ENCODE results near the gene RAP2A. TPM values are rescaled to one million over a fixed set of nuclear protein-coding genes. Genes with fewer than 3 reads are reported as not detected.

The RAP2A gene
- total and polyA plus RNA-seq, 11 donors, result 3.9 to 34.8 (median 23.2) TPM

DNA sequence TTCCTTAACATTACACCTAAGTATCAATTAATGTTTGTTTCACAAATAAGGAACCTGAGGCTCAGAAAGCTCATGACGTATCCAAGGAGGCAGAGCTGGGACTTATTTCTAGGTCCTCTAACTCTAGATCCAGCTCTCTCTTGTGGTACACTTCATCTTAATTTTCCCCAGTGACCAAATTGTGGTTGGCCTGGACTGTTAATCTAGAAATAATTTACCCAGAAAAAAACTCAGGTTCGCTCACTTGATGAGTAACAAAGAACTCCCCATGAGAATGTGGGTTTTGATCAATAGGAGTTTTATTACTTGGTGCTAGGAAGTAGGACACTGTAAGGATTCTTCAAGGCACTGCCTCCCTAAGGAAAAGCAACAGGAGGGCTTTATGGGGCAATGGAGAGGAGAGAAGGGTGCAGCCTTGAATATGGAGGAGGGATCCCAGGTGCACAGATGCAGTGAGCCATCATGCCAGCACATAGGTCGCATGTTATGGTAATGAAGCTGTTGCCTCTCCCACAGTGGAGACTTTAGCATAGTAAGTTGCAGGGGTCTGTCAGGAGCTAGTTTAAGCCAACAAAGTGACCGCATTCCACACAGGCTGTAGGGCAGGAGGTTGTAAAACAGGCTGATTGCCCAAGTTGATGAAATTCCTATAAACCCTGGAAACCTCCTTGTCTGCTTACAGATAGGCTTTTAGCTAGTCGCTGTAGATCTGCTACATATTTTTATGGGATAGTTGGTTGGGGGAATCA, 14.7 kb downstream of the RAP2A start:
- intact Hi-C loops (cut with DNase I), result loop anchor here in 1 of 10 donors (10.0 kb wide), 1 partner anchor 116 kb away; no protein-coding TSS in a partner anchor
- Histone ChIP-seq H3K27me3 (no peaks in the 10 kb centered on the region), H3K36me3 (peaks cover 0 to 22% (median 0%) of the 10 kb centered on the region in 9 donors), H3K4me1 (peaks cover 0 to 4% (median 0%) of the 10 kb centered on the region in 12 donors), H3K4me3 (no peak overlapping the region), H3K9me3 (peaks cover 0 to 5% (median 0%) of the 10 kb centered on the region in 12 donors), H3K27ac (no peak overlapping the region)
- ATAC-seq, result no peak
- no peak for TF ChIP-seq POLR2A (IDR thresholded peaks at IDR 0.05)
- TF ChIP-seq CTCF (IDR thresholded peaks at IDR 0.05), result no peak
- WGBS, 4 donors, result 93 to 98% (median 93%) methylated on average over 5 of the region's 5 CpGs
- no peak for DNase-seq

GRCh38 chr13:97454699-97455098, 20.7 kb downstream of the RAP2A start:
- TF ChIP-seq CTCF (IDR thresholded peaks at IDR 0.05) (no peak), POLR2A (IDR thresholded peaks at IDR 0.05) (no peak)
- intact Hi-C loops (cut with DNase I), result no loop called here
- H3K27ac ChIP-seq, result no peak overlapping the region
- DNase-seq (no peak), ATAC-seq (no peak)
- H3K36me3 ChIP-seq, result peaks cover 0 to 10% (median 0%) of the 10 kb centered on the region in 9 donors
- peaks cover 0 to 23% (median 3%) of the 10 kb centered on the region in 12 donors for H3K9me3 ChIP-seq
- H3K4me3 ChIP-seq, result no peak overlapping the region
- H3K27me3 ChIP-seq, result no peaks in the 10 kb centered on the region
- H3K4me1 ChIP-seq, result peaks cover 0 to 14% (median 6%) of the 10 kb centered on the region in 12 donors

- DNase-seq (no peak), ATAC-seq (peak in 1 of 4 donors; percentile 39)
- H3K27ac ChIP-seq, result peak overlapping the region in 2 of 12 donors; percentile 15 to 41
- WGBS, 4 donors, result 54 to 76% (median 66%) methylated on average over 3 of the region's 3 CpGs
- no peak overlapping the region for H3K4me3 ChIP-seq
- no peaks in the 10 kb centered on the region for H3K27me3 ChIP-seq
- peaks cover 0 to 10% (median 0%) of the 10 kb centered on the region in 9 donors for H3K36me3 ChIP-seq
- no peak for TF ChIP-seq POLR2A (IDR thresholded peaks at IDR 0.05)
- no peak for TF ChIP-seq CTCF (IDR thresholded peaks at IDR 0.05)
- peaks cover 0 to 28% (median 19%) of the 10 kb centered on the region in 12 donors for H3K4me1 ChIP-seq
- intact Hi-C loops (cut with DNase I), result no loop called here
- peaks cover 0 to 23% (median 3%) of the 10 kb centered on the region in 12 donors for H3K9me3 ChIP-seq
Measured at GRCh38 chr13:97456047-97456446, 22.1 kb downstream of the RAP2A start.

- no peak for TF ChIP-seq POLR2A (IDR thresholded peaks at IDR 0.05)
- TF ChIP-seq CTCF (IDR thresholded peaks at IDR 0.05), result no peak
- Histone ChIP-seq H3K27me3 (no peaks in the 10 kb centered on the region), H3K4me3 (no peak overlapping the region), H3K9me3 (peaks cover 0 to 15% (median 3%) of the 10 kb centered on the region in 12 donors), H3K27ac (peak overlapping the region in 4 of 12 donors; percentile 8 to 40 (median 14)), H3K36me3 (peaks cover 0 to 9% (median 4%) of the 10 kb centered on the region in 9 donors), H3K4me1 (peaks cover 0 to 30% (median 20%) of the 10 kb centered on the region in 12 donors)
- intact Hi-C loops (cut with DNase I), result no loop called here
- ATAC-seq, result peak in 2 of 4 donors; percentile 44 to 65
- peak in 1 of 5 donors; percentile 24 for DNase-seq
- 45 to 62% (median 49%) methylated on average over 4 of the region's 4 CpGs for WGBS, 4 donors
Measured at GRCh38 chr13:97459215-97459777, 25.3 kb downstream of the RAP2A start.
